GM12878 (cell line): Measurements from ENCODE around the gene BSPRY.

Experiments
- BCL11A ChIP-seq: IDR thresholded peaks from 2 replicates; pipeline ENCODE4 v1.6.1; 2011; ENCODE audit warnings: low read depth, low read length
- HDAC6 ChIP-seq: fragments of 200-600 bp; sonication (generic); IDR thresholded peaks from one replicate; pipeline ENCODE4 v1.8.0; 2017; ENCODE audit warnings: antibody characterized with exemption; ENCODE audit not compliant: unreplicated experiment
- NR2C2 ChIP-seq: IDR thresholded peaks from 2 replicates; pipeline ENCODE4 v1.6.1; 2011; ENCODE audit warnings: borderline replicate concordance, low read depth; ENCODE audit not compliant: control insufficient read depth, insufficient read length
- PBX3 ChIP-seq: IDR thresholded peaks from 2 replicates; pipeline ENCODE4 v1.6.1; 2011; ENCODE audit warnings: mild to moderate bottlenecking, low read depth, low read length, moderate library complexity; ENCODE audit not compliant: insufficient replicate concordance
- POLR2AphosphoS5 ChIP-seq: IDR thresholded peaks from 2 replicates; pipeline ENCODE4 v1.6.1; 2011; ENCODE audit warnings: mild to moderate bottlenecking, low read length, inconsistent platforms
- ZBTB11 ChIP-seq: fragments of 450-650 bp; formaldehyde crosslinking; IDR thresholded peaks from 2 replicates; pipeline ENCODE4 v1.5.0; 2022; ENCODE audit warnings: mild to moderate bottlenecking, missing genetic modification characterization

- no peak for TF ChIP-seq POLR2AphosphoS5
- TF ChIP-seq HDAC6 = no peak
- TF ChIP-seq NR2C2 = no peak
- no peak for TF ChIP-seq BCL11A
- TF ChIP-seq PBX3 = no peak
- TF ChIP-seq ZBTB11 (CRISPR knock-in tag) = no peak
These were observed 37.4 kb downstream of the BSPRY start for GRCh38 chr9:113386571-113387393.
